Left kidney (tissue), 2 donors: Measurements from ENCODE around the gene COPA. TPM values are rescaled to one million over a fixed set of nuclear protein-coding genes. Genes with fewer than 3 reads are reported as not detected.

Experiments
- DNase-seq: peaks from one replicate; pipeline ENCODE4 v3.0.0-alpha.2; 2013
- polyA plus RNA-seq: library from polyadenylated mRNA; unstranded; fragments of 120-200 nt; gene quantifications from one replicate; pipeline ENCODE4 v1.2.1, GENCODE V29; 2013; ENCODE audit not compliant: insufficient read length

The COPA gene
- polyA plus RNA-seq, 1 donor, result 177 TPM

GRCh38 chr1:160363951-160364735, 21.1 kb upstream of the COPA start:
- DNase-seq, result no peak

DNA sequence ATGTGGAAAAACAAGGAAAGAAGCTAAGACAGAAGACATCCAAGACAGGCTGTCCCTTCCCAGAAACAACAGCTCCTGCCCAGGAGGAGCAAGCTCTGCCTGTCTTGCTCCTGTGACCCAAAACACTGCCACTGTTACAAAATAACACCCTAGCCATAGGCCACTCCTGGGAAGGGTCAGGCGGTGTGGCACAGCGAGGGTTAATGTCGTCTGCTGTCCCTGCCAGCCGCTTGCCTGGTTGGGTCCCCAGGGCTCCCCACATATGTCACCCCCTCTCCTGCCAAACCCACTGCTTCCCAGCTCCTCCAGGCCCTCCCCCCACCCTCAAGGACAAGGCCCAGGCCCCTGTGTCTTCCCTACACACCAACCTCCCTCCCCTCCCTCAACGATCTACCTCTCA, 20.0 kb upstream of the COPA start:
- no peak for DNase-seq

DNA sequence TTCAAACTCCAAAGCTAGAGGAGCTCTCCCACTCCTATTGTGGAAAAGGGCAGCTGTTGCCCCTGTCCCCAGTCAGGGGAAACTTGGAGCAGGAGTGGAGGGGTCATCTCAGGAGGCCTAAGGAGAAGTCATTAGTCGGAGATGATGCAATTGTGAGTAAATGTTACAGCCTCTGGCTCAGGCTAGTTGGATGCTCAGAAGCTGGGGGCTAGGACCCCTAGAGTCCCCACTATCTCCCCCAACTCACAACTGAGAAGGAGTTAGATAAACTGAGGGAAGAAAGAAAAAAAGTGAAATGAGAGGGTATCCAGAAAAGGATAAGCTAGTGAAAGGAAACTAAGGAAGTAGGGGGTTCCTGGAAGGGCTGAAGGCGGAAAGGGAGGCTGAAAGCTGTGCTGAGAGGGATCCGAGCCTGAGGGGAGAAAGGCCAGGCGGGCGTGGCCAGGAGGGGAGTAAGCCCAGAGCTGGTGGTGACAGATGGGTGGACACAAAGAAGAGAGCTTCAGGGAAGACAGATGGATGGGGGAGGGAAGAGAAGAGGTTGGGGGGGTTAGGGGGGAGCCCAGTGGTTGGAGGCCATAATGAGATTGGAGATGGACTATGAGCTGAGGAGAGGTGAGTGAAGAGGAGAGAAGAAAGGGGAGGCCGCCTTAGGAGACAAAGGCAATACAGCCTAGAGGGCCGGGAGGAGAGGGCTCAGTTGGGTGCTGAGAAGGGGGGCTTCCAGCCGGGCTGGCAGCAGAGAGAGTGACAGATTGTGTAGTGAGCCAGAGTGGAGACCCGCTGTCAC, 19.3 kb upstream of the COPA start:
- DNase-seq, result no peak

GRCh38 chr1:160361814-160362167, 18.7 kb upstream of the COPA start:
- DNase-seq, result no peak

- DNase-seq, result no peak
Measured at GRCh38 chr1:160361199-160361598, 18.1 kb upstream of the COPA start.

DNA sequence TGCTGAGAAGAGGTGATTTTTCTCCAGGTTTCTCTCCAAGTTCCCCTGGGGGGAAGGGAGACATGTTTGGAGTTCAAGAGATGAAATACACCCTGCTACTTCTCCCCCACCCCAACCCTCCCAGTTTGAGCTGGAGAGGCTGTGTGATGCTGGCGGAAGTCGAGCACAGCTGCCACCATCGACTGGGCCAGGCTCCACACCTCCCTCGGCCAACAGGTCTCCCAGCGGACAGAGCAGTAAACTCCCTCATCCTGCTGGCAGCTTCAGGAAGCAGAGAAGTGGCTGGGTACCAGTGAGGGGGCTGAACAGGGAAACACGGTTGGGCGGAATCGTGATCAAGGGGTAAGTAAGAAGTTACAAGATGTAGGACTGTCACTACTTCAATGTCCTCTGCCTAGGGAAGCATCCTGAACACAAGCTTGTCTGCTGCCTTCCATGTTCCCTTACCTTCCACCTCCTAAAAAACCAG, 17.2 kb upstream of the COPA start:
- DNase-seq, result no peak

DNA sequence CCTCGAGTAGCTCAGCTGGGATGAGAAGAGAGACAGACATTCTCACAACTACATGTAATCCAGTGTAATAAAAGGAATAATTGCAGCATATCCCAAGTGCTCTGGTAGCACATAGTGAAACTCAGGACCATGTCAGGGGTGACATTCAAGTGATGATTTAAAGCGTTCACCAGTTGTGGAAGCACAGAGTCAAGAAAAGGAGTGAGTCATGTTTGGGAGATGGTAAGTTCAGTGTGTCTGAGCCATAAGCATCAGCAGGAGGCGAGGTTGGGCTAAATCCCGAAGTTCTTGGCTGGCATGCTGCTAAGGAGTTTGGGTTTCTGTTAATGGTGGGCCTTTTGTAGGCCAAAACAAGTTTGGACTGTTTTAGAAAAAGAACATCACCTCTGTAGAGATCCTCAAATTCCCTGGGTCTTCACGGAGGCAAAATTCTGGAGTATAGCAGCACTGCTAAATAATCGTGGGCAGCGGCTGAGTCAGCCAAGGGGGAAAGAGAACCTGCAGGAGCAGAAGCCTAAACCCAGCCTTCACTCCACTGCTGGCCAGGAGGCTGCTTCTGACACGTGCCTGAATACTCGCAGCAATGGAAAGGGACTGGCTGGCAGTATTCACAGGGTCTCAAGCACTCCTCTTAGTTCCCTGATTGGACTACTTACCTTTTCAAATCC, 16.6 kb upstream of the COPA start:
- no peak for DNase-seq

DNA sequence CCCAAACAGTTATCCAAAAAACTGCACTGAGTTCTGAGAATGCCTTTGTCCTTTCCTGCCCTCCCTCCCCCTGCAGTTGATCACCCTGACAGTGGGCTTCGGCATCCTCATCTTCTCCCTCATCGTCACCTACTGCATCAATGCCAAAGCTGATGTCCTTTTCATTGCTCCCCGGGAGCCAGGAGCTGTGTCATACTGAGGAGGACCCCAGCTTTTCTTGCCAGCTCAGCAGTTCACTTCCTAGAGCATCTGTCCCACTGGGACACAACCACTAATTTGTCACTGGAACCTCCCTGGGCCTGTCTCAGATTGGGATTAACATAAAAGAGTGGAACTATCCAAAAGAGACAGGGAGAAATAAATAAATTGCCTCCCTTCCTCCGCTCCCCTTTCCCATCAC, 15.0 kb upstream of the COPA start:
- no peak for DNase-seq

DNA sequence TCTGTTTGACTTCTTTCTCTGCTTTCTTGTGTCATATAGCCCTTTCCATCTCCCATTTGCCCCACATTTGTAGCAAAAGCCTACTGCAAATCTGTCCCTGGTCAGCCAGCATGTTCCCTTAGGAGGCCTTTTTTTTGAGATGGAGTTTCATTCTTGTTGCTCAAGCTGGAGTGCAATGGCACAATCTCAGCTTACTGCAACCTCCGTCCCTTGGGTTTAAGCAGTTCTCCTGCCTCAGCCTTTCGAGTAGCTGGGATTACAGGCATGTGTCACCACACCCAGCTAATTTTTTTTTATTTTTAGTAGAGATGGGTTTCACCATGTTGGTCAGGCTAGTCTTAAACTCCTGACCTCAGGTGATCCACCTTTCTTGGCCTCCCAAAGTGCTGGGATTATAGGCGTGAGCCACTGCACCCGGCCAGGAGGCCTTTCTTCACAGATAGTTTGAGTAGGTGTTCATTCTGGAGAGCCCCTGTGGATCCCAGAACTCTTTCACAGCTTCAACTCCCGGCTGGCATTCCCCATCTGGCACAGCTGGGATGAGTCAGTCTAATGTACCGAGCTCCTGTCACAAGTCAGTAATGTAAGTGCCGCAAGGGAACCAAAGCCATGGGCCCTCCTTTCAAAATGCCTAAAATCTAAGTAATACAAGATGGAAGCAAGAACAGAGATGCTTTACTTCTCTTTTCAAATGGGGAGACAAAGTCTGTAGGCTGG, 14.4 kb upstream of the COPA start:
- DNase-seq, result no peak

DNA sequence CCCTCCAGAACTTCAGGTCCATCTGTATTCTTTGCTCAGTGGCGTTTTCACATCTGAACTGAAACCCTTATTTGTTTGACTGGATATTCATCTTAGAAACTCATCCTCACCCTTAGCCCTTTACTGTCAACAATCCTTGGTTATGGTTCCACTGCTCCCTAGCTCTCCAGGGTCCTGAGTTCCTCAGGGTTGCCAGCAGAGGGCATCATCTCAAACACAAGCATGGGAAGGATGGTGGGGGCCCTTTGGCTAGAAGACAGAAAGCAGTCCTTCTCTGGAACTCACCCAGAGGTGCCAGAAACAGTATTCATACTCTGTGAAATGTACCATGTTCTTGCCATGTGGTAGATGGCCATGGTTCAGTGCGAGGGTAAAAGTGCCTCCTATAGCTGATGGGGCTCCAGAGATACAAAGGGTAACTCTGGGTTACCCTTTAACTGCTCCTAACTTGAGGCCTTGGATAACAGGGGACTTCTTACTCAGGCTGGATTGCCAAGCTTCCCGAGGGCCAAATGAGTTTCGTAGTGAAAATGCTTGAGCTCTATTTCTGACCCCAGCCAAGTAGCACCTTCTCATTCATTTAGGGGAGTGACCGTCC, 11.4 kb upstream of the COPA start:
- DNase-seq, result no peak

- DNase-seq, result no peak
Measured at GRCh38 chr1:160353223-160353622, 10.2 kb upstream of the COPA start.

GRCh38 chr1:160352555-160352954, 9.5 kb upstream of the COPA start:
- no peak for DNase-seq

DNA sequence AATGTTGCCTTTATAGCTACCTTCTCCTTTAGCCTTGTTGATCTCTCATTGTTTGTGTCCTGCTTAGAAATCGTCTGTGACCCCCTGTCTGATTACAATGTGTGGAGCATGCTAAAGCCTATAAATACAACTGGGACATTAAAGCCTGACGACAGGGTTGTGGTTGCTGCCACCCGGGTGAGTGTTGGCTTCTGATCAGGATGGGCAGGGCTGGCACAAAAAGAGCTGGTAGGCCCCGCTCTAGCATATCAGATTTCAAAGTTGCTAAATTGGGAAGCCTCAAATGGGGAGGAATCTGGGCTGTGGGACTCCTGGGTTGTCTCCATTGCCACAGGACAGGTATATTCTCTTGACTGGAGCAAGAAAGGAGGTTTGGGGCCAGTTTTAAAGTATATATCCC, 8.6 kb upstream of the COPA start:
- DNase-seq, result no peak

DNA sequence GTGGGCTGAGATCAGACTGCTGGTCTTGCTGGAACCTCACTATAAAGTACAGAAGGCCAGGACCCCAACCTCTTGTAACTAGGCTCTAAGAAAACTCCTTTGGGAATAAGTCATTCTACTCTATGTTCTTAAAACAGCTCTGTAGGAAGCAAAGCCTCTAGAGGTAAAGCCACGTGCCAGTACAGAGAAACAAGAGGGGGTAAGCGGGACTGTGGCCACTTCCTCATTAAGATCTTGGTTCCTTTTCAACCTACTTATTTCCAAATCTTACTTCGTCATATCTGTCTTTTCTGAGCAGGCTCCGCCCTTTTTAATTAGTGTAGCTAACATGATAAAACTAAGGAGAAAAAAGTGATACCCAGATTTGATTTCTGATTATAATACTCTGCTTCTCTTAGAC, 3.9 kb upstream of the COPA start:
- DNase-seq, result no peak

DNA sequence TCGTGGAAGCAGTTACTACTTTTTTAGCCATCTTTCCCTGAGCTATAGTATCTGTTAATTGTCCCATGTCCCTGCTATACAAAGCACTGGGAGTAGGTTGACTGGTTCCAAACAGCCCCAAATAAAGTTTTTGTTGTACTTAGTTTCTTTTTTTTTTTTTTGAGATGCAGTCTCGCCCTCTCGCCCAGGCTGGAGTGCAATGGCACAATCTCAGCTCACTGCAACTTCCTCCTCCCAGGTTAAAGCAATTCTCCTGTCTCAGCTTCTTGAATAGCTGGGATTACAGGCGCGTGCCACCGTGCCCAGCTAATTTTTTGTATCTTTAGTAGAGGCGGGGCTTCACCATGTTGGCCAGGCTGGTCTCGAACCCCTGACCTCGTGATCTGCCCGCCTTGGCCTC, 3.4 kb upstream of the COPA start:
- no peak for DNase-seq

DNA sequence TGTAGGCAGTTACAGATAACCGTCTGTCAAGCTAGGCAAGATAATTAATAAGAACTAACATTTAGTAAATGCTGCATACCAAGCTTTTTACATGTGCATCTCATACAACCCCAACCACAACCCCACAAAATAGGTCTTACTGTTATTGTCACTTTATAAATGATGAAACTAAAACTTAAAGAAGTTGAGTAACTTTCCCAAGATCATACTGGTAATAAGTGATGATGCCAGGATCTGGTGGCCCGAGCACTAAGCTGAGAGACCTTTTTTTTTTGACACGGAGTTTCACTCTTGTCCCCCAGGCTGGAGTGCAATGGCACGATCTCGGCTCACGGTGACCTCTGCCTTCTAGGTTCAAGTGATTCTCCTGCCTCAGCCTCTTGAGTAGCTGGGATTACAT, 1.9 kb upstream of the COPA start:
- DNase-seq, result no peak

DNA sequence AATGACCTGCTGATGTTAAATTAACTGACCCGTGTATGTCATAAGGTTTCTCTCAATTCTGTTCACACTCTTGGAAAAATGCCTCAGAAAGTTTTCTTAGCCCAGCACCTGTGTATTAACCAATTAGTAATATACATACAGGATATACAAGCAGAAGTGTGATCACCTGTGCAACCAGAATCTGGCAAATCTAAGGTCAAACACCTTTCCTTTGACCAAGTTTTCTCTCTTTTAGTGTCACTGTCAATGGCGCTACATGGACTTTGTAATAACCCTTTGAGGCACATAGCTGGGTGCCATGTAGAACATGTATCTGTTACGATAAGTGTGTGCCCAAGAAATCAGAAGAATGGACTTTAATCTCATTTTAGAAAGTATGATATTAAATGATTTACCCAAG, 1.2 kb upstream of the COPA start:
- no peak for DNase-seq

GRCh38 chr1:160342526-160342925, 524 bp downstream of the COPA start:
- peak; percentile 13 for DNase-seq

GRCh38 chr1:160340866-160341265, 2.2 kb downstream of the COPA start:
- no peak for DNase-seq

DNA sequence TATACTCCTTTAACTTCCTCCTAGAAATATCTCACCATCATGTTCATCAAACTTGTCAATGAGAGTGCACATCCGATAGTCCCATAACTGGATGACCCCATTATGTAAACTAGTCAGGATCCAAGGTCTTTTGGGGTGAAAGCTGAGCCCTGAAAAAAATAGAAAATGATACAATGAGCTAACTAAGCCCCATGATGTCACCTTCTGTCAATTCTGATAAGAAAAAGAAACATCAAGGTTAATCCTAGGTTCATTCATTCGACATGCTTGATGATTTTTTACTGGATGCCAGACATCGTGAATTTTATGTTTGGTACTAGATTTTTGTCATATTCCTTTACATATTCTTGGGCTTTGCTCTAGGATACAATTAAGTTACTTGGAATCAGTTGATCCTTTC, 2.9 kb downstream of the COPA start:
- DNase-seq, result no peak

- DNase-seq, result no peak
Measured at GRCh38 chr1:160338580-160338979, 4.5 kb downstream of the COPA start.

GRCh38 chr1:160332516-160332915, 10.5 kb downstream of the COPA start:
- DNase-seq, result no peak
